B cell (primary cell): Measurements from ENCODE around the gene MAML3.

Experiments
- EZH2 ChIP-seq: IDR thresholded peaks from 2 replicates; pipeline ENCODE4 v1.6.1; 2012; ENCODE audit warnings: borderline replicate concordance, low read depth, mild to moderate bottlenecking, moderate library complexity, low read length; ENCODE audit not compliant: insufficient read depth, poor library complexity, severe bottlenecking
- TF ChIP-seq, protein P1 (sequence below): fragments of 200-600 bp; IDR thresholded peaks from one replicate; pipeline ENCODE4 v1.8.0; 2022; ENCODE audit warnings: antibody characterized with exemption, mild to moderate bottlenecking

DNA sequence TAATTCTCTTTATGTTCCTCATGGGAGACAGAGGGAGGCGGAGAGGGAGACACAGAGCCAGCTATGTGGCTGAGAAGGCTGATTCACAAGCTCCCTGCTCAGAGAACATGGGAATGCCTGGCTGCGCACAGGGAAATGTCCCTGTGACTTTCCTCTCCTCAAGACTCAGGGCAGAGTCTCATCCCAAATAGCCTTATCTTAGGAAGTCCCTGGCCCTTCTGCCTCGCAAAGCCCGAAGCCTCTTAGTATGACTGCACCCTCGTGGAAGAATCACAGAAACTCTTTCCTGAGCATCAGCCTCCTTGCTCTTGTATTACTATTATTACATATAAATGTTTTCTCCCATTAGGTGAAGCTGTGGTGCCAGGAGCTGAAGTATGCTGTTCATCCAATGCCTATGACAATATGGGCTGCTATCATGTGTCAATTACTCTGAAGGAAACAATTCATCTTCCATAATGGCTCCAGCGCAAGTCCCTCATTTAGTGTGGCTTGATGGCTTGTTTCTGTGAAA lies 257.8 kb downstream of the MAML3 start:
- TF ChIP-seq EZH2 = no peak
- TF ChIP-seq, protein P1, sequence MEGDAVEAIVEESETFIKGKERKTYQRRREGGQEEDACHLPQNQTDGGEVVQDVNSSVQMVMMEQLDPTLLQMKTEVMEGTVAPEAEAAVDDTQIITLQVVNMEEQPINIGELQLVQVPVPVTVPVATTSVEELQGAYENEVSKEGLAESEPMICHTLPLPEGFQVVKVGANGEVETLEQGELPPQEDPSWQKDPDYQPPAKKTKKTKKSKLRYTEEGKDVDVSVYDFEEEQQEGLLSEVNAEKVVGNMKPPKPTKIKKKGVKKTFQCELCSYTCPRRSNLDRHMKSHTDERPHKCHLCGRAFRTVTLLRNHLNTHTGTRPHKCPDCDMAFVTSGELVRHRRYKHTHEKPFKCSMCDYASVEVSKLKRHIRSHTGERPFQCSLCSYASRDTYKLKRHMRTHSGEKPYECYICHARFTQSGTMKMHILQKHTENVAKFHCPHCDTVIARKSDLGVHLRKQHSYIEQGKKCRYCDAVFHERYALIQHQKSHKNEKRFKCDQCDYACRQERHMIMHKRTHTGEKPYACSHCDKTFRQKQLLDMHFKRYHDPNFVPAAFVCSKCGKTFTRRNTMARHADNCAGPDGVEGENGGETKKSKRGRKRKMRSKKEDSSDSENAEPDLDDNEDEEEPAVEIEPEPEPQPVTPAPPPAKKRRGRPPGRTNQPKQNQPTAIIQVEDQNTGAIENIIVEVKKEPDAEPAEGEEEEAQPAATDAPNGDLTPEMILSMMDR = no peak
